Measurements from ENCODE around the gene NTRK2. TPM values are rescaled to one million over a fixed set of nuclear protein-coding genes. Genes with fewer than 3 reads are reported as not detected.
A peak's percentile ranks its signal among the peaks of the same experiment; 100 is the strongest.

Gene NTRK2
- polyA plus RNA-seq, 5 donors = 0.81 to 2.7 (median 1.6) TPM

GRCh38 chr9:84736081-84736480 lies 66.6 kb downstream of the NTRK2 start:
- DNase-seq = no peak

- no peak for DNase-seq
Observed at GRCh38 chr9:84736536-84736935, 67.0 kb downstream of the NTRK2 start.

- DNase-seq = no peak
Observed at GRCh38 chr9:84738353-84738752, 68.8 kb downstream of the NTRK2 start.

- DNase-seq = no peak
Observed at GRCh38 chr9:84742261-84742660, 72.7 kb downstream of the NTRK2 start.

- no peak for DNase-seq
Observed at GRCh38 chr9:84744195-84744594, 74.7 kb downstream of the NTRK2 start.

GRCh38 chr9:84744726-84745125 lies 75.2 kb downstream of the NTRK2 start:
- DNase-seq = no peak

- no peak for DNase-seq
Observed at GRCh38 chr9:84748112-84748511, 78.6 kb downstream of the NTRK2 start.

- no peak for DNase-seq
Observed at GRCh38 chr9:84750152-84750865, 80.8 kb downstream of the NTRK2 start.

- DNase-seq = no peak
Observed at GRCh38 chr9:84751921-84752320, 82.4 kb downstream of the NTRK2 start.

GRCh38 chr9:84754461-84754860 lies 84.9 kb downstream of the NTRK2 start:
- DNase-seq = no peak

GRCh38 chr9:84754881-84755280 lies 85.4 kb downstream of the NTRK2 start:
- no peak for DNase-seq

GRCh38 chr9:84755380-84755779 lies 85.9 kb downstream of the NTRK2 start:
- DNase-seq = no peak

- DNase-seq = no peak
Observed at GRCh38 chr9:84756171-84756570, 86.6 kb downstream of the NTRK2 start.

- peak; percentile 11 to 28 for DNase-seq
Observed at GRCh38 chr9:84756731-84757130, 87.2 kb downstream of the NTRK2 start.

GRCh38 chr9:84758817-84759216 lies 89.3 kb downstream of the NTRK2 start:
- no peak for DNase-seq

GRCh38 chr9:84759300-84759750 lies 89.8 kb downstream of the NTRK2 start:
- no peak for DNase-seq

GRCh38 chr9:84759804-84760203 lies 90.3 kb downstream of the NTRK2 start:
- DNase-seq = no peak

- no peak for DNase-seq
Observed at GRCh38 chr9:84761137-84761808, 91.7 kb downstream of the NTRK2 start.

GRCh38 chr9:84772511-84772910 lies 103.0 kb downstream of the NTRK2 start:
- no peak for DNase-seq

GRCh38 chr9:84773022-84773421 lies 103.5 kb downstream of the NTRK2 start:
- DNase-seq = no peak

- DNase-seq = no peak
Observed at GRCh38 chr9:84775056-84775643, 105.6 kb downstream of the NTRK2 start.

GRCh38 chr9:84778570-84778969 lies 109.0 kb downstream of the NTRK2 start:
- DNase-seq = no peak

- no peak for DNase-seq
Observed at GRCh38 chr9:84779883-84780282, 110.4 kb downstream of the NTRK2 start.

Measured in right lung (tissue), 5 donors.